Activated CD8-positive, alpha-beta T cell treated with anti-CD3 and anti-CD28 coated beads for 36 hours (primary cell): ENCODE data around the gene SNRPB2. TPM values are rescaled to one million over a fixed set of nuclear protein-coding genes. Genes with fewer than 3 reads are reported as not detected.

Experiments
- ATAC-seq: fragments of 200-7000 bp; cut with Tn5 transposase; one replicate; pipeline ENCODE4 v1.10.0; 2021; ENCODE audit warnings: mild to moderate bottlenecking, moderate library complexity
- CTCF ChIA-PET: fragments of 350-600 bp; sonication (Branson Sonifier 250); formaldehyde crosslinking; loops from one replicate; lab custom pipeline; 2021; ENCODE audit warnings: antibody characterized with exemption; lab: Charles Lee
- POLR2A ChIA-PET: fragments of 350-600 bp; sonication (Branson Sonifier 250); formaldehyde crosslinking; loops from one replicate; lab custom pipeline; 2021; ENCODE audit warnings: antibody characterized with exemption; lab: Charles Lee
- DNase-seq: peaks from one replicate; pipeline ENCODE4 v3.0.0-alpha.2; 2020
- H3K27ac Mint-ChIP-seq: one replicate; pipeline ENCODE4 v1.8.0; 2021; ENCODE audit warnings: mild to moderate bottlenecking, mixed read lengths
- H3K27me3 Mint-ChIP-seq: one replicate; pipeline ENCODE4 v1.8.0; 2021; ENCODE audit warnings: mixed read lengths
- H3K36me3 Mint-ChIP-seq: one replicate; pipeline ENCODE4 v1.8.0; 2021; ENCODE audit warnings: low read depth, mixed read lengths
- H3K4me1 Mint-ChIP-seq: one replicate; pipeline ENCODE4 v1.8.0; 2021; ENCODE audit warnings: low read depth, mixed read lengths
- H3K4me3 Mint-ChIP-seq: one replicate; pipeline ENCODE4 v1.8.0; 2021; ENCODE audit warnings: mild to moderate bottlenecking, moderate library complexity, mixed read lengths
- H3K9me3 Mint-ChIP-seq: one replicate; pipeline ENCODE4 v1.8.0; 2021; ENCODE audit warnings: mixed read lengths
- intact Hi-C: fragments of 100-400 bp; cut with micrococcal nuclease; formaldehyde crosslinking; loops from one replicate; pipeline ENCODE4 v1.10.0; 2022
- total RNA-seq, 2 experiments: library from RNA; stranded (reverse); gene quantifications; one replicate each; pipeline ENCODE4 v1.2.3, GENCODE V29; 2021
- TF ChIP-seq, protein P1 (sequence below): fragments of 200-600 bp; IDR thresholded peaks from one replicate; pipeline ENCODE4 v1.8.0; 2022; ENCODE audit warnings: antibody characterized with exemption, mild to moderate bottlenecking

The SNRPB2 gene
- total RNA-seq, 2 experiments from 2014 or later = 105 to 108 TPM

DNA sequence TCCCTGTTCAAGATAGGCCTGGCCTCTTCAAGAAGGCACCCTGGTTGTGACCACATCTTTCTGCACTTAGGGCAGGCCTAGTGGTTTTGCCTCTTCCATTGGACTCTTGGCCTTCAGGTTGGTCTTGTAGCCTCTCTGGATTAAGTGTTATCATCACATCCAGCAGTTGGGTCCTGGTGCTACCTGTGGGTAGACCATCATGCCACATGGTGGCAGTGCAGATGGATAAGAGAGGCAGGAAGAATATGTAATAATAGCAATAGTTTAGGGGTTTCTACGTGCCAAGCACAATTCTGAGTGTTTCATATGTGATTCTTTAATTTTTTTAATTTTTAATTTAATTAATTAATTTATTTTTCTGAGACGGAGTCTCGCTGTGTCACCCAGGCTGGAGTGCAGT is 28.5 kb upstream of the SNRPB2 start:
- peak; percentile 40 for DNase-seq
- peaks cover 2% of the 10 kb centered on the region for H3K4me1 Mint-ChIP-seq
- peaks cover 3% of the 10 kb centered on the region for H3K9me3 Mint-ChIP-seq
- H3K27ac Mint-ChIP-seq = no peak overlapping the region
- H3K4me3 Mint-ChIP-seq = no peak overlapping the region
- intact Hi-C loops = no loop called here
- peak; percentile 55 for ATAC-seq
- H3K36me3 Mint-ChIP-seq = no peaks in the 10 kb centered on the region
- ChIA-PET POLR2A (no interaction called here), CTCF (interaction anchor here (1.0 to 1.3 kb wide), 3 partner anchors 49 to 60 kb away, joined by 3 to 5 read pairs (median 3); no protein-coding TSS in a partner anchor)
- peaks cover 10% of the 10 kb centered on the region for H3K27me3 Mint-ChIP-seq
- TF ChIP-seq, protein P1, sequence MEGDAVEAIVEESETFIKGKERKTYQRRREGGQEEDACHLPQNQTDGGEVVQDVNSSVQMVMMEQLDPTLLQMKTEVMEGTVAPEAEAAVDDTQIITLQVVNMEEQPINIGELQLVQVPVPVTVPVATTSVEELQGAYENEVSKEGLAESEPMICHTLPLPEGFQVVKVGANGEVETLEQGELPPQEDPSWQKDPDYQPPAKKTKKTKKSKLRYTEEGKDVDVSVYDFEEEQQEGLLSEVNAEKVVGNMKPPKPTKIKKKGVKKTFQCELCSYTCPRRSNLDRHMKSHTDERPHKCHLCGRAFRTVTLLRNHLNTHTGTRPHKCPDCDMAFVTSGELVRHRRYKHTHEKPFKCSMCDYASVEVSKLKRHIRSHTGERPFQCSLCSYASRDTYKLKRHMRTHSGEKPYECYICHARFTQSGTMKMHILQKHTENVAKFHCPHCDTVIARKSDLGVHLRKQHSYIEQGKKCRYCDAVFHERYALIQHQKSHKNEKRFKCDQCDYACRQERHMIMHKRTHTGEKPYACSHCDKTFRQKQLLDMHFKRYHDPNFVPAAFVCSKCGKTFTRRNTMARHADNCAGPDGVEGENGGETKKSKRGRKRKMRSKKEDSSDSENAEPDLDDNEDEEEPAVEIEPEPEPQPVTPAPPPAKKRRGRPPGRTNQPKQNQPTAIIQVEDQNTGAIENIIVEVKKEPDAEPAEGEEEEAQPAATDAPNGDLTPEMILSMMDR = peak; percentile 36

DNA sequence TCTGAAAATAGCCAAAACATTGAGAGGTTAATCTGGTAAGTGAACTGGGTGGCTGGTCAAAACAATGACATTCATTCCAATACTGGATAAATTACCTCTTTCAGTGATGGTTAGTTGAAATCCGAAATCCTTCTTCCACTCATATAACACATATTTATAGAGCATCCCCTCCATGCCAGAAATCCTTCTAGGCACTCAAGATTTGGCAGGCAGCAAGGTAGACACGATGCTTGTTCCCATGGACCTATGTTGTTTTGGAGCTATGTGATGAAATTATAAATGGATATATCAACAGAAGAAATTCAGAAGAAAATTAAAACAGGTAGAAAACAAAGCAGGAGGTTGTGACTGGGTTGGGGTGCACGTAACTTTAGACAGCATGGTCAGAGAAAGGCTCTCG is 26.3 kb upstream of the SNRPB2 start:
- H3K27ac Mint-ChIP-seq = no peak overlapping the region
- peaks cover 7% of the 10 kb centered on the region for H3K27me3 Mint-ChIP-seq
- intact Hi-C loops = no loop called here
- CTCF ChIA-PET = no interaction called here
- no peak for ATAC-seq
- peaks cover 14% of the 10 kb centered on the region for H3K4me1 Mint-ChIP-seq
- H3K9me3 Mint-ChIP-seq = peaks cover 3% of the 10 kb centered on the region
- DNase-seq = no peak
- TF ChIP-seq, protein P1 = no peak
- POLR2A ChIA-PET = no interaction called here
- no peak overlapping the region for H3K4me3 Mint-ChIP-seq
- no peaks in the 10 kb centered on the region for H3K36me3 Mint-ChIP-seq

DNA sequence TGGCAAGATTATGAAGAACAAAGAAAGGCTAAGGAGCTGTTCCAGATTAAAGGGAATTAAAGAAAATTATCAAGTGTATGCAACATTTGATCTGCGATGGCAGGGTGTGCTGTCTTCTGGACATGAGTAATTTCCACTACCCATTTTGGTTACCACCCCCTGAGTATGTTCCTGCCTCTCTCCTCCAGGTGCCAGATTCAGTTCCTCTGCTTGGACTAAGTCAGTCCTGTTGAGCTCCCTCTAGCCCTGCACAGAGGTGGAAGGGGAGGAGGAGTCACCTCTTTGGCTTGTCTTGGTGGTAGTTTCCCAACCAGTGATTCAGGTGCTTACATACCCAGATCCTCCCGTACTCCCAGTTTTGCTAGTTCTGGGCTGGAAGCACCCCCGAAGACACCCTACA is 22.2 kb upstream of the SNRPB2 start:
- H3K36me3 Mint-ChIP-seq = no peaks in the 10 kb centered on the region
- intact Hi-C loops = no loop called here
- peaks cover 3% of the 10 kb centered on the region for H3K9me3 Mint-ChIP-seq

DNA sequence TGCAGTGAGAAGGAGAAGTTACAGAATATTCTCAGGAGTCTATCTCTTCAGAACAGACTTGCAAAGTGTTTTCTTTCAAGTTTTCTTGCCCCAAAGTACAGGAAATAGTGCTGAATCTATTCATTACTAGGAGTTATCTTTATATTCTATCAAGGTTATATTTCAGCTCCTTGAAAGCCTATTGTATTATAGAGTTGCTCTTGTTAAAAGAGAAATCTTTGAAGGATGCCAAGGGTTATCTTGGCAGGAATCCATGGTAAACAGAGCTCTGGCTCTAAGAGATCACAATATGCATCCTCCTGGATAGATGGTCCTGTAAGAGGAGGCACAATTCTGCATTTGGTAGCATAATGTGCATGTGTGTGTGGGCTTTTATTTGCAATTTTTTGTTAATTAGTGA is 21.2 kb upstream of the SNRPB2 start:
- POLR2A ChIA-PET = no interaction called here
- Mint-ChIP-seq H3K36me3 (no peaks in the 10 kb centered on the region), H3K9me3 (peaks cover 3% of the 10 kb centered on the region), H3K27ac (no peak overlapping the region), H3K27me3 (peaks cover 7% of the 10 kb centered on the region), H3K4me1 (peaks cover 21% of the 10 kb centered on the region), H3K4me3 (no peak overlapping the region)
- intact Hi-C loops = no loop called here
- DNase-seq (no peak), ATAC-seq (peak; percentile 13)
- TF ChIP-seq, protein P1 = no peak
- CTCF ChIA-PET = interaction anchor here (2.9 kb wide), 1 partner anchor 53 kb away, joined by 8 read pairs; no protein-coding TSS in a partner anchor

More for the DNA sequence above, 22.2 kb upstream of the SNRPB2 start:
- DNase-seq (no peak), ATAC-seq (no peak)
- Mint-ChIP-seq H3K4me3 (no peak overlapping the region), H3K4me1 (peaks cover 21% of the 10 kb centered on the region), H3K27ac (no peak overlapping the region), H3K27me3 (peaks cover 7% of the 10 kb centered on the region)
- POLR2A ChIA-PET = no interaction called here
- CTCF ChIA-PET = interaction anchor here (2.9 kb wide), 1 partner anchor 54 kb away, joined by 8 read pairs; no protein-coding TSS in a partner anchor
- TF ChIP-seq, protein P1 = no peak

DNA sequence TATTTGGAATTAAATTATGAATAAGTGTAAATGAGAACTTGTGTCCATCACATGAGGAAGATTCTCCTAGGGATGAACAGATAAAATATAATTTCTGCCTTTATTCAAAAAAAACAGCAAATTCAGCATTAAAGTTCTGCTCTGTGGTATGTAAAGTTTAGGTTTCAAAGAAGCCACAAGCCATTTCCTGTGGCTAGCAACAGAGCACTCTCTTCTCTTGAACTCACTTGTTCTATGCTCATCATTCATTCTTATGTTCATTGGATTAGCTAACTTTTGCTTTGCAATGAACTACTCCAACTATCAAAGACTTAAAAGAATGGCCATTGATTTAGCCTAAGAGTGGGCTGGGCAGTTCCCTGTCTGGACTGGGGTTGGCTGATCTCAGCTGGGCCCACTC is 20.8 kb upstream of the SNRPB2 start:
- intact Hi-C loops = no loop called here
- Mint-ChIP-seq H3K4me1 (peaks cover 21% of the 10 kb centered on the region), H3K27ac (no peak overlapping the region), H3K36me3 (no peaks in the 10 kb centered on the region), H3K27me3 (peaks cover 7% of the 10 kb centered on the region), H3K4me3 (no peak overlapping the region), H3K9me3 (peaks cover 3% of the 10 kb centered on the region)
- CTCF ChIA-PET = interaction anchor here (2.9 kb wide), 1 partner anchor 52 kb away, joined by 8 read pairs; no protein-coding TSS in a partner anchor
- TF ChIP-seq, protein P1 = no peak
- POLR2A ChIA-PET = no interaction called here
- ATAC-seq (peak; percentile 87), DNase-seq (peak; percentile 46)
